HepG2 (cell line): ENCODE measurements around the gene TADA3. TPM values are rescaled to one million over a fixed set of nuclear protein-coding genes. Genes with fewer than 3 reads are reported as not detected.
A peak's percentile ranks its signal among the peaks of the same experiment; 100 is the strongest.

Source experiments
- ATAC-seq: fragments of 200-7000 bp; cut with Tn5 transposase; 3 replicates; pipeline ENCODE4 v1.9.1; 2020; ENCODE audit warnings: mild to moderate bottlenecking, moderate library complexity
- BruUV-seq: library from RNA; stranded (reverse); fragments of 400-500 nt; replicated peaks from 2 replicates; lab custom pipeline; 2021; lab: Mats Ljungman, UMichigan
- CTCF ChIA-PET: fragments of 300-600 bp; formaldehyde crosslinking; extraction: SDS; loops from one replicate; lab custom pipeline; 2021; ENCODE audit warnings: low total read pairs, inconsistent platforms, low intra/inter-chr PET ratio; lab: Yijun Ruan, JAX
- POLR2A ChIA-PET: fragments of 350-600 bp; sonication (Branson Sonifier 250); formaldehyde crosslinking; loops from one replicate; lab custom pipeline; 2020; ENCODE audit warnings: antibody characterized with exemption, inconsistent platforms; lab: Yijun Ruan, JAX
- DNase-seq: peaks from one replicate; pipeline ENCODE4 v3.0.0-alpha.2; 2015; ENCODE audit warnings: low spot score
- FAIRE-seq: peaks from 3 replicates; lab custom pipeline; 2011; peaks lifted over from hg19 to GRCh38; lab: Jason Lieb, UNC
- H2AFZ ChIP-seq: one replicate; pipeline ENCODE4 v1.6.1; 2011; ENCODE audit warnings: low read length, inconsistent platforms
- H3K27ac ChIP-seq: fragments of 300-600 bp; 3 replicates; pipeline ENCODE4 v1.8.0; 2011; ENCODE audit warnings: mixed run types, mild to moderate bottlenecking, mixed read lengths, low read length, inconsistent platforms; ENCODE audit not compliant: insufficient read depth; ENCODE audit errors: extremely low read length
- H3K27me3 ChIP-seq, 2 experiments: fragments of 200-600 bp in 1 of 2; 2 replicates in 1 of 2; 3 replicates in 1 of 2; pipeline versions ENCODE4 v1.6.0 to v1.8.0; 2011; ENCODE audit warnings: low read length in 2 of 2, mild to moderate bottlenecking in 2 of 2, moderate library complexity in 2 of 2, inconsistent platforms in 1 of 2; ENCODE audit not compliant: insufficient read depth in 2 of 2, control insufficient read depth in 1 of 2
- H3K36me3 ChIP-seq, 2 experiments: fragments of 200-600 bp in 1 of 2; replicated peaks in 1 of 2; 2 replicates in 1 of 2; 3 replicates in 1 of 2; pipeline versions ENCODE4 v1.5.1 to v1.8.0; 2011; ENCODE audit warnings: low read length in 2 of 2, inconsistent platforms in 1 of 2; ENCODE audit not compliant: insufficient read depth in 2 of 2, control insufficient read depth in 1 of 2
- H3K4me1 ChIP-seq: 2 replicates; pipeline ENCODE4 v1.5.1; 2012; ENCODE audit warnings: low read length, inconsistent platforms; ENCODE audit not compliant: insufficient read depth
- H3K4me2 ChIP-seq: 2 replicates; pipeline ENCODE4 v1.6.0; 2011; ENCODE audit warnings: low read depth, low read length, inconsistent platforms
- H3K4me3 ChIP-seq, 3 experiments: fragments of 200-600 bp in 1 of 3; sonication (generic), shearing (Covaris generic) in 1 of 3; replicated peaks in 1 of 3; 2 replicates each; pipeline ENCODE4 v1.5.1; 2011 to 2016; ENCODE audit warnings: low read length in 3 of 3, inconsistent platforms in 2 of 3, low read depth in 2 of 3, mild to moderate bottlenecking in 2 of 3, control low read depth in 1 of 3, mixed read lengths in 1 of 3; ENCODE audit not compliant: insufficient read depth in 1 of 3
- H3K79me2 ChIP-seq: one replicate; pipeline ENCODE4 v1.6.1; 2011; ENCODE audit warnings: low read length, inconsistent platforms; ENCODE audit not compliant: insufficient read depth
- H3K9ac ChIP-seq: 2 replicates; pipeline ENCODE4 v1.6.0; 2011; ENCODE audit warnings: mild to moderate bottlenecking, low read depth, low read length, inconsistent platforms; ENCODE audit not compliant: insufficient read depth
- H3K9me3 ChIP-seq: 2 replicates; pipeline ENCODE4 v1.5.1; 2012; ENCODE audit warnings: mild to moderate bottlenecking, low read length
- H4K20me1 ChIP-seq: 2 replicates; pipeline ENCODE4 v1.6.0; 2011; ENCODE audit warnings: inconsistent platforms, mild to moderate bottlenecking, low read length, moderate library complexity; ENCODE audit not compliant: insufficient read depth
- BRD4 ChIP-seq: sonication (generic); formaldehyde crosslinking; IDR thresholded peaks from 2 replicates; pipeline ENCODE4 v1.4.0; 2020; ENCODE audit warnings: missing genetic modification reagents
- CHCHD3 ChIP-seq: sonication (generic); formaldehyde crosslinking; IDR thresholded peaks from 2 replicates; pipeline ENCODE4 v1.8.0; 2022; ENCODE audit warnings: mild to moderate bottlenecking, missing genetic modification reagents, moderate library complexity
- GPN1 ChIP-seq: sonication (generic); formaldehyde crosslinking; IDR thresholded peaks from 2 replicates; pipeline ENCODE4 v1.5.1; 2020; ENCODE audit warnings: missing genetic modification reagents, borderline replicate concordance
- HIVEP1 ChIP-seq: sonication (generic); formaldehyde crosslinking; IDR thresholded peaks from 2 replicates; pipeline ENCODE4 v1.4.0; 2020; ENCODE audit warnings: mild to moderate bottlenecking, missing genetic modification reagents
- ONECUT2 ChIP-seq: sonication (generic); formaldehyde crosslinking; IDR thresholded peaks from 2 replicates; pipeline ENCODE4 v1.4.0; 2020; ENCODE audit warnings: missing genetic modification reagents
- PHF5A ChIP-seq: IDR thresholded peaks from one replicate; pipeline ENCODE4 v1.6.1; 2018; ENCODE audit warnings: low read depth, missing genetic modification reagents; ENCODE audit not compliant: unreplicated experiment
- YEATS4 ChIP-seq: sonication (generic); formaldehyde crosslinking; IDR thresholded peaks from 2 replicates; pipeline ENCODE4 v1.4.0; 2020; ENCODE audit warnings: missing genetic modification reagents, borderline replicate concordance
- ZFP62 ChIP-seq: sonication (generic); formaldehyde crosslinking; IDR thresholded peaks from 2 replicates; pipeline ENCODE4 v1.4.0; 2020; ENCODE audit warnings: missing genetic modification reagents
- ZNF121 ChIP-seq: sonication (generic); formaldehyde crosslinking; IDR thresholded peaks from 2 replicates; pipeline ENCODE4 v1.5.0; 2020; ENCODE audit warnings: mild to moderate bottlenecking, missing genetic modification reagents
- ZNF3 ChIP-seq: IDR thresholded peaks from 2 replicates; pipeline ENCODE4 v1.7.0; 2017; ENCODE audit warnings: inconsistent platforms
- ZNF460 ChIP-seq: sonication (generic); formaldehyde crosslinking; IDR thresholded peaks from 2 replicates; pipeline ENCODE4 v1.5.1; 2020; ENCODE audit warnings: missing genetic modification reagents, mild to moderate bottlenecking, borderline replicate concordance
- ZNF589 ChIP-seq: sonication (generic); formaldehyde crosslinking; conservative IDR thresholded peaks from 2 replicates; pipeline ENCODE4 v1.8.0; 2022; ENCODE audit warnings: mild to moderate bottlenecking, moderate library complexity, missing genetic modification reagents
- ZNF678 ChIP-seq: sonication (generic); formaldehyde crosslinking; IDR thresholded peaks from 2 replicates; pipeline ENCODE4 v1.4.0; 2020; ENCODE audit warnings: mild to moderate bottlenecking, missing genetic modification reagents
- ZNF703 ChIP-seq: sonication (generic); formaldehyde crosslinking; IDR thresholded peaks from 2 replicates; pipeline ENCODE4 v1.5.1; 2020; ENCODE audit warnings: missing genetic modification reagents, mild to moderate bottlenecking, moderate library complexity, borderline replicate concordance
- WGBS: methylation state at CpG from one replicate; pipeline ENCODE4 v1.1.6; 2017; ENCODE audit warnings: low lambda C conversion rate; 5-methylcytosine and 5-hydroxymethylcytosine counted together
- in situ Hi-C: cut with HindIII; loops from 2 replicates; pipeline ENCODE4 v1.10.0; 2017; ENCODE audit warnings: low pct_unique_long_range_greater_than_20kb; ENCODE audit not compliant: extremely low pct_ligation_motif_present
- intact Hi-C: fragments of 100-400 bp; cut with micrococcal nuclease; formaldehyde crosslinking; loops from one replicate; pipeline ENCODE4 v1.10.0; 2022; ENCODE audit not compliant: unreplicated experiment
- polyA plus RNA-seq, 8 experiments: library from polyadenylated mRNA; depleted of rRNA in 3 of 8; stranded (reverse) in 7 of 8; unstranded in 1 of 8; fragments of >200 nt; fragmentation: Illumina TruSeq in 4 of 8; extraction: Trizol in 4 of 8; gene quantifications; 2 replicates each; pipeline versions ENCODE4 v1.2.1 to v1.2.3, GENCODE V29; 2011 to 2016; ENCODE audit warnings: low read depth in 4 of 8, missing spikeins in 1 of 8, mixed read lengths in 1 of 8; ENCODE audit not compliant: insufficient read depth in 1 of 8
- total RNA-seq, 5 experiments: library from RNA; depleted of rRNA; stranded (reverse); fragments of >200 nt; fragmentation: Illumina TruSeq; extraction: Trizol; gene quantifications; 2 replicates each; pipeline ENCODE4 v1.2.3, GENCODE V29; 2016; ENCODE audit warnings: low read depth in 1 of 5
- TF ChIP-seq, protein P1 (sequence below): sonication (generic); formaldehyde crosslinking; IDR thresholded peaks from 2 replicates; pipeline ENCODE4 v1.8.0; 2022; ENCODE audit warnings: missing genetic modification reagents, mild to moderate bottlenecking, borderline replicate concordance
- TF ChIP-seq, protein P2 (sequence below): sonication (generic); formaldehyde crosslinking; IDR thresholded peaks from 2 replicates; pipeline ENCODE4 v1.8.1; 2023; ENCODE audit warnings: mild to moderate bottlenecking, moderate library complexity, missing genetic modification reagents

TADA3 gene
- total and polyA plus RNA-seq, 2 of the 13 experiments (the other 11 are each of a cell fraction or from before 2014, with no cell fraction given) = 32.1 to 37.1 TPM

DNA sequence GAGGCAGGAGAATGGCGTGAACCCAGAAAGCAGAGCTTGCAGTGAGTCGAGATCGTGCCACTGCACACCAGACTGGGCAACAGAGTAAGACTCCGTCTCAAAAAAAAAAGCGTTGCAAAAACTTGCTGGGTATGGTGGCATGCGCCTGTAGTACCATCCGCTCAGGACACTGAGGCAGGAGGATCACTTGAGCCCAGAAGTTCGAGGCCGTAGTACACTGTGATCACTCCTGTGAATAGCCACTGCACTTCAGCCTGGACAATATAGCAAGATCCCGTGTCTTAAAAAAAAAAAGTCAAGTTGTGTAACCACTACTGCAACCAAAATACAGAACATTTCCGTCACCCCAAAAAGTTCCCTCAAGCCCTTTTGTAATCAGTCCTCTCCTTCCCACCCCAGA, 2.1 kb upstream of the TADA3 start:
- in situ Hi-C loops = no loop called here
- TF ChIP-seq PHF5A (no peak), ONECUT2 (CRISPR knock-in tag) (no peak), ZNF121 (CRISPR knock-in tag) (peak; percentile 92)
- TF ChIP-seq, all 625 proteins: peak for 1
- CTCF ChIA-PET = no interaction called here
- no peaks in the 10 kb centered on the region; the same call in 1 of the 2 replicates for H4K20me1 ChIP-seq
- no peak overlapping the region for H3K9ac ChIP-seq
- H3K4me3 ChIP-seq = peak overlapping the region in 1 of 3 experiments; percentile 93; a peak in 1 of 6 replicates
- ATAC-seq = no peak
- POLR2A ChIA-PET = no interaction called here
- H3K79me2 ChIP-seq = peaks cover 32% of the 10 kb centered on the region
- peak overlapping the region; percentile 92; the same call in 1 of the 2 replicates for H3K4me2 ChIP-seq
- H3K27ac ChIP-seq = no peak overlapping the region
- FAIRE-seq = no peak
- no peak for DNase-seq
- no peaks in the 10 kb centered on the region for H3K9me3 ChIP-seq
- BruUV-seq = no TSS peak
- 95% methylated on average over 11 of the region's 11 CpGs for WGBS
- intact Hi-C loops = no loop called here
- H2AFZ ChIP-seq = no peak overlapping the region
- peaks cover 7 to 41% of the 10 kb centered on the region in 2 experiments; a peak in 4 of 5 replicates for H3K36me3 ChIP-seq
- H3K27me3 ChIP-seq = peaks cover 0 to 5% of the 10 kb centered on the region in 2 experiments; a peak in 1 of 5 replicates
- peaks cover 28% of the 10 kb centered on the region for H3K4me1 ChIP-seq

DNA sequence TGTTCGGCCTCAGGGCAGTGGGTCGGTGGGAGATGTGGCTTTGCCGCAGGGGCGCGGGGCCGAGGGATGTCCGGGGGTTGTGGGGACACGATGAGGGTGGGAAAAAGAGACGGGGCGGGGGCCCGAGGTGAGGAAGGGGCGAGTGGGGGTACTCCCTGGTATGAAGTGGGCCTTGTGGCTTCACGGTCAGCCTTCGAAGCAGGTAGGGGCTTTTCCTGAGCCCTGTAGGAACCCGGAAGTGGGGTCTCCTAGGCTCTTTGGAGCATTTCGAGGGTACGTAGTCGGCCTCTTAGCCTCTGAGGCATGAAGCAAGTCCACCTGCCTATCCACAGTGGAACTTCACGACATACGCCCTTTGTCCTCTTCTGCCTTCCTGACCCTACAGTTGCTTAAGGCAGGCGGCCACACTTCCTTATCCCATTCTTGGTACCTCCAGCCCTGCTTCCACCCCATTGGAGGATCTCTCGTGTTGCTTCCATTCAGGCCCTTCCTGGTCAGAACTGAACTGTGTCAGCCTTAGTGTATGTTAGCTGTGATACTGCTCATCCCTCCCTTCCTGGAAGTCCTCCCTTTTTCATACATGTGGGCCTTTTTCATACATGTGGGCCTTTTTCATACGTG, 998 bp upstream of the TADA3 start:
- no peak overlapping the region for H2AFZ ChIP-seq
- H4K20me1 ChIP-seq = no peaks in the 10 kb centered on the region; the same call in 1 of the 2 replicates
- no peak for FAIRE-seq
- H3K27me3 ChIP-seq = peaks cover 0 to 5% of the 10 kb centered on the region in 2 experiments; a peak in 1 of 5 replicates
- H3K4me2 ChIP-seq = peak overlapping the region; percentile 92
- peak overlapping the region; percentile 72 to 93 (median 93) for H3K4me3 ChIP-seq
- POLR2A ChIA-PET = interaction anchor here (0.7 to 1.8 kb wide), 34 partner anchors 8 to 471 kb away, joined by 3 to 33 read pairs (median 4); partner anchors contain the start of genes BRPF1, CAMK1, CRELD1 and IL17RC
- H3K9me3 ChIP-seq = no peaks in the 10 kb centered on the region
- H3K79me2 ChIP-seq = peaks cover 32% of the 10 kb centered on the region
- in situ Hi-C loops = no loop called here
- H3K27ac ChIP-seq = peak overlapping the region; percentile 97
- BruUV-seq = TSS peak; percentile 69
- H3K4me1 ChIP-seq = peaks cover 28% of the 10 kb centered on the region
- ATAC-seq = peak; percentile 33
- intact Hi-C loops = loop anchor here (2.0 kb wide), 1 partner anchor 62 kb away; the partner anchor contains the start of gene BRPF1
- H3K36me3 ChIP-seq = peaks cover 8 to 37% of the 10 kb centered on the region in 2 experiments; a peak in 4 of 5 replicates
- DNase-seq = peak; percentile 28
- WGBS = under 1% methylated on average over 19 of the region's 23 CpGs
- peak overlapping the region; percentile 95 for H3K9ac ChIP-seq
- CTCF ChIA-PET = no interaction called here
- no peak for TF ChIP-seq BRD4 (CRISPR knock-in tag)
- TF ChIP-seq HIVEP1 = no peak
- TF ChIP-seq CHCHD3 (CRISPR knock-in tag) = no peak
- TF ChIP-seq ZNF678 (CRISPR knock-in tag) = no peak
- no peak for TF ChIP-seq YEATS4 (CRISPR knock-in tag)
- no peak for TF ChIP-seq ZFP62 (CRISPR knock-in tag)
- no peak for TF ChIP-seq ZNF703 (CRISPR knock-in tag)
- TF ChIP-seq, protein P1, sequence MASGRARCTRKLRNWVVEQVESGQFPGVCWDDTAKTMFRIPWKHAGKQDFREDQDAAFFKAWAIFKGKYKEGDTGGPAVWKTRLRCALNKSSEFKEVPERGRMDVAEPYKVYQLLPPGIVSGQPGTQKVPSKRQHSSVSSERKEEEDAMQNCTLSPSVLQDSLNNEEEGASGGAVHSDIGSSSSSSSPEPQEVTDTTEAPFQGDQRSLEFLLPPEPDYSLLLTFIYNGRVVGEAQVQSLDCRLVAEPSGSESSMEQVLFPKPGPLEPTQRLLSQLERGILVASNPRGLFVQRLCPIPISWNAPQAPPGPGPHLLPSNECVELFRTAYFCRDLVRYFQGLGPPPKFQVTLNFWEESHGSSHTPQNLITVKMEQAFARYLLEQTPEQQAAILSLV (CRISPR knock-in tag) = no peak
- no peak for TF ChIP-seq GPN1 (CRISPR knock-in tag)
- TF ChIP-seq ZNF3 (CRISPR knock-in tag) = peak; percentile 36; the same call in 1 of the 2 replicates
- TF ChIP-seq, protein P2, sequence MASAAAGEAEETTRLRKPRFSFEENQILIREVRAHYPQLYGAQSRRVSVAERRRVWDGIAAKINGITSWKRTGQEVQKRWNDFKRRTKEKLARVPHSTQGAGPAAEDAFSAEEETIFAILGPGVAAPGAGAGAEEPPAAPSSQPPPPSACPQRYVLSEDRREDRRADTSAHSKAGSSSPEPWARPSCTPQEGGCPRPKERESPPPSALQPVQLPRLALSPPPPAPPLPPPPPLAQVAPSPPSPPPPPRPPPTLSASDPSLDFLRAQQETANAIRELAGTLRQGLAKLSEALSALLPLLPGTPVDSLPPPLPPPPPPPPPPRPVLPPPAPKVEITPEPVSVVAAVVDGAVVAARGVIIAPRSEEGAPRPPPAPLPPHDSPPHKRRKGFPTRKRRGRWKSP (CRISPR knock-in tag) = no peak
- no peak for TF ChIP-seq ZNF460 (CRISPR knock-in tag)
- 0 out of 2 replicates have a peak, but pooled peaks have one; percentile 41 for TF ChIP-seq ZNF589 (CRISPR knock-in tag)
